GM12875 (cell line): ENCODE measurements around the gene MAP3K3.

Experiments
- H3K4me3 ChIP-seq: one replicate; pipeline ENCODE4 v1.5.1; 2011; ENCODE audit warnings: low read depth, low read length, control low read depth
- TF ChIP-seq, protein P1 (sequence below): IDR thresholded peaks from 2 replicates; pipeline ENCODE4 v1.5.1; 2011; ENCODE audit warnings: low read depth, mild to moderate bottlenecking, control low read depth, inconsistent platforms, low read length, moderate library complexity, borderline replicate concordance; ENCODE audit not compliant: insufficient read depth

Gene MAP3K3

GRCh38 chr17:63621684-63622573 is at the start of gene MAP3K3:
MAP3K3 (plus strand) TSS chr17:63622417; CDS start chr17:63622760, 343 bp downstream.
- peak within 1 kb of the TSS; percentile 77 for H3K4me3 ChIP-seq
- TF ChIP-seq, protein P1, sequence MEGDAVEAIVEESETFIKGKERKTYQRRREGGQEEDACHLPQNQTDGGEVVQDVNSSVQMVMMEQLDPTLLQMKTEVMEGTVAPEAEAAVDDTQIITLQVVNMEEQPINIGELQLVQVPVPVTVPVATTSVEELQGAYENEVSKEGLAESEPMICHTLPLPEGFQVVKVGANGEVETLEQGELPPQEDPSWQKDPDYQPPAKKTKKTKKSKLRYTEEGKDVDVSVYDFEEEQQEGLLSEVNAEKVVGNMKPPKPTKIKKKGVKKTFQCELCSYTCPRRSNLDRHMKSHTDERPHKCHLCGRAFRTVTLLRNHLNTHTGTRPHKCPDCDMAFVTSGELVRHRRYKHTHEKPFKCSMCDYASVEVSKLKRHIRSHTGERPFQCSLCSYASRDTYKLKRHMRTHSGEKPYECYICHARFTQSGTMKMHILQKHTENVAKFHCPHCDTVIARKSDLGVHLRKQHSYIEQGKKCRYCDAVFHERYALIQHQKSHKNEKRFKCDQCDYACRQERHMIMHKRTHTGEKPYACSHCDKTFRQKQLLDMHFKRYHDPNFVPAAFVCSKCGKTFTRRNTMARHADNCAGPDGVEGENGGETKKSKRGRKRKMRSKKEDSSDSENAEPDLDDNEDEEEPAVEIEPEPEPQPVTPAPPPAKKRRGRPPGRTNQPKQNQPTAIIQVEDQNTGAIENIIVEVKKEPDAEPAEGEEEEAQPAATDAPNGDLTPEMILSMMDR = no peak

DNA sequence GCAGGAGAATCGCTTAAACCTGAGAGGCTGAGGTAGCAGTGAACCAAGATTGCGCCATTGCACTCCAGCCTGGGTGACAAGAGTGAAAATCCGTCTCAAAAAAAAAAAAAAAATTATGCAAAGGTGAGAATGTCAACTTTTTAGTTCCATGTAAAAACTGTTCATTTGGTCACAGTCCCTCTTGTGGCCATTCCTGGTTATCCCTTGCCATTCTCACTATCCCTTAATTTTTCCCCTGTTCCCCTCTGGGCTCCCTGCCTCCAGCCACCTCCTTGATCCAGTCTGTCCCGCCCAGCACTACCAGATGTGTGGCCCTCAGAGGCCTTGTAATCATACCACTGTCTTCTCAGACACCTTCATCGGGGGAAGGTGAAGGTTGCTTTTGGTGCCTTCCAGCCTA is 48.6 kb upstream of the MAP3K3 start:
- H3K4me3 ChIP-seq = no peak overlapping the region
- TF ChIP-seq, protein P1 = 0 out of 2 replicates have a peak, but pooled peaks have one; percentile 6

GRCh38 chr17:63578027-63578768 is 44.0 kb upstream of the MAP3K3 start:
- no peak overlapping the region for H3K4me3 ChIP-seq
- TF ChIP-seq, protein P1 = no peak

DNA sequence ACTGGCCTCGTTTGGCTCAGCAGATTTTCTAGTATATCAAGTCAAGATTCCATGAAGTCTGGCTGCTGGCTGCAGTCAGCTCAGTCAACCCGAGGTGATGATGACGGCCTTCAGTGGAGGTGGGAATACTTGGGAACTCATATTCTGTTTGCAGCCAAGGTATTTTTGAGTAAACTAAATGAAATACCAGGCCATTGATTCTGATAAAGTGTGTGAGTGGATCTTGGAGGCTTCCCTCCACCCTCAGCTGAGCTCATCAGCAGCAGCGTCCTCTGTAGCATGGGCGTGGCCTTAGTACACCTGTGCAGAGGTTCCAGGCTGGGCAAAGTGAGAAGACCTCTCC is 43.5 kb upstream of the MAP3K3 start:
- TF ChIP-seq, protein P1 = no peak
- H3K4me3 ChIP-seq = no peak overlapping the region

DNA sequence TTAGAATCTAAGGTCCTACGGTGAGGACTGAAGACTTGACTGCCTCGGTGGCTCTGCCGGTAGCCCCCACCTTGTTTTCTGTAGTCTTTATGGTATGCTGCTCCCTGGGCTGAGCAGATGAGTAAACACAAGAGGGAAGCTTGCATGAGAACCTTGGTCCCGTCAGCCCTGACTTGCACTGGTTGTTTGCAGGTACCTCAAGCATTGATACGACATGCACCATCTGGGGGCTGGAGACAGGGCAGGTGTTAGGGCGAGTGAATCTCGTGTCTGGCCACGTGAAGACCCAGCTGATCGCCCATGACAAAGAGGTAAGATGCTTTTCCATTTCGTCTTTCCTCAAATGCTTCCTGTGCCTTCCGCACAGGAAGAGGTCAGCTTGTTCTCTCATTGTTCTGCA is 42.6 kb upstream of the MAP3K3 start:
- TF ChIP-seq, protein P1 = no peak
- H3K4me3 ChIP-seq = no peak overlapping the region

GRCh38 chr17:63587770-63588169 is 34.4 kb upstream of the MAP3K3 start:
- TF ChIP-seq, protein P1 = no peak

More at GRCh38 chr17:63587770-63588169, 34.4 kb upstream of the MAP3K3 start:
- no peak overlapping the region for H3K4me3 ChIP-seq
